A549 (cell line): Measurements from ENCODE around the gene ABCG5.

ENCODE experiments used
- EHF ChIP-seq: fragments of 250-450 bp; sonication (Bioruptor Pico); IDR thresholded peaks from 2 replicates; pipeline ENCODE4 v1.5.0; 2020; ENCODE audit warnings: mild to moderate bottlenecking
- POLR2A ChIP-seq: IDR thresholded peaks from 2 replicates; pipeline ENCODE4 v1.6.1; 2012; ENCODE audit warnings: mild to moderate bottlenecking, low read length
- TP53 ChIP-seq: fragments of 250-450 bp; sonication (Bioruptor Pico); IDR thresholded peaks from 2 replicates; pipeline ENCODE4 v1.5.0; 2021; ENCODE audit warnings: mild to moderate bottlenecking, moderate library complexity
- TF ChIP-seq, protein P1 (sequence below): fragments of >200 bp; sonication (Bioruptor Twin); formaldehyde crosslinking; IDR thresholded peaks from 3 replicates; pipeline ENCODE4 v1.5.1; 2016
- TF ChIP-seq, protein P2 (sequence below): IDR thresholded peaks from 2 replicates; pipeline ENCODE4 v1.6.1; 2012

GRCh38 chr2:43877782-43878464 lies 39.3 kb upstream of the ABCG5 start:
- TF ChIP-seq TP53 (CRISPR knock-in tag): no peak
- TF ChIP-seq EHF (CRISPR knock-in tag): no peak
- no peak for TF ChIP-seq POLR2A
- TF ChIP-seq, protein P1, sequence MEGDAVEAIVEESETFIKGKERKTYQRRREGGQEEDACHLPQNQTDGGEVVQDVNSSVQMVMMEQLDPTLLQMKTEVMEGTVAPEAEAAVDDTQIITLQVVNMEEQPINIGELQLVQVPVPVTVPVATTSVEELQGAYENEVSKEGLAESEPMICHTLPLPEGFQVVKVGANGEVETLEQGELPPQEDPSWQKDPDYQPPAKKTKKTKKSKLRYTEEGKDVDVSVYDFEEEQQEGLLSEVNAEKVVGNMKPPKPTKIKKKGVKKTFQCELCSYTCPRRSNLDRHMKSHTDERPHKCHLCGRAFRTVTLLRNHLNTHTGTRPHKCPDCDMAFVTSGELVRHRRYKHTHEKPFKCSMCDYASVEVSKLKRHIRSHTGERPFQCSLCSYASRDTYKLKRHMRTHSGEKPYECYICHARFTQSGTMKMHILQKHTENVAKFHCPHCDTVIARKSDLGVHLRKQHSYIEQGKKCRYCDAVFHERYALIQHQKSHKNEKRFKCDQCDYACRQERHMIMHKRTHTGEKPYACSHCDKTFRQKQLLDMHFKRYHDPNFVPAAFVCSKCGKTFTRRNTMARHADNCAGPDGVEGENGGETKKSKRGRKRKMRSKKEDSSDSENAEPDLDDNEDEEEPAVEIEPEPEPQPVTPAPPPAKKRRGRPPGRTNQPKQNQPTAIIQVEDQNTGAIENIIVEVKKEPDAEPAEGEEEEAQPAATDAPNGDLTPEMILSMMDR: peak; percentile 93
- TF ChIP-seq, protein P2, sequence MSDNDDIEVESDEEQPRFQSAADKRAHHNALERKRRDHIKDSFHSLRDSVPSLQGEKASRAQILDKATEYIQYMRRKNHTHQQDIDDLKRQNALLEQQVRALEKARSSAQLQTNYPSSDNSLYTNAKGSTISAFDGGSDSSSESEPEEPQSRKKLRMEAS: no peak
